HG02623 (cell line): ENCODE results near the gene RAB27B.
"Not testable (repeated sequence)": the region's sequence is repeated elsewhere in the genome, so short reads cannot be mapped to it uniquely, and the experiment has no call there.

Experiments
- ATAC-seq: cut with Tn5 transposase; IDR thresholded peaks from one replicate; pipeline ENCODE4 v1.9.1; 2021; ENCODE audit warnings: moderate library complexity; ENCODE audit not compliant: unreplicated experiment

Gene RAB27B

DNA sequence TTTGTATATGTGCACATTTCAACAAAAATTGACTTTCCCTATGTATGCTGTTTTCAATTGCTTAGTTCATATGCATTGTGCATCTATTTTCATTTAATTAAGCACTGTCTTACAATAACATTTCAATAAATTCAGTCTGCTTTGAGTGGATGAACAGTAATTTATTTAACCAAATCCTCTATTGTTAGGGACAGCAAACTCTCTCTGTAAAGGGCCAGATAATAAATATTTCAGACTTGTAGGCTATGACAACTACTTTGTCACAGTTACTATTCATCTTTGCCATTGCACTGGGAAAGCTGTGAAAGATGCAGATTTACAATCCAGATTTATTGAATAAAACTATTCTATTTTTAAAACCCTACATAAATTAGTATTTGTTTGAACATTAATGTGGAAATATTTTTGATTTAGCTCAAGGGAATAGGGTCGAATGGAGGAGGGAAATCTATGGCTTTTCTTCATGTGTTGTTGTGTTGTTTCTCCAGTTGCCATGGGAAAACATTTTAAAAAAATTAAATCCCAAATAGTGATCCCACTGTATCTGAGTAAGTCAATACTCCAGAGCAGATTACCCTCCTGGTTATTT lies 14.2 kb upstream of the RAB27B start:
- no peak for ATAC-seq

DNA sequence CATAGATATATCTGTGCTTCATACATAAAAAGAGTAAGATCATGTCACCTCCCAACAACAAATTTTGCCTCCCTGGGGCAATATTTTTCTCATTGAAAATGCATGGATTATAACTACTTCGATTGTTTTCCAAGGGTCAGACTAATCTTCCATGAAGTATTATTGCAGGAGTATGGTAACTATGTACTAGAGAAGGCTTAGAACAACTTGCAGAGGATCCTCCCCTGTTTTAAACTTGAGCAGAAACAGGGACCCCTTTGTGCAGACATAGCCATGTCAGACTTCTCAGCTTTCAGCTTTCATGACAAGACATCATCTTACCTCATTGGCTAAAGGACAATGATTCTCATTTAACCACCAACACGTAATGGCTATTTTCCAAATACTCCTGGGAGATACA lies 13.2 kb upstream of the RAB27B start:
- no peak for ATAC-seq

DNA sequence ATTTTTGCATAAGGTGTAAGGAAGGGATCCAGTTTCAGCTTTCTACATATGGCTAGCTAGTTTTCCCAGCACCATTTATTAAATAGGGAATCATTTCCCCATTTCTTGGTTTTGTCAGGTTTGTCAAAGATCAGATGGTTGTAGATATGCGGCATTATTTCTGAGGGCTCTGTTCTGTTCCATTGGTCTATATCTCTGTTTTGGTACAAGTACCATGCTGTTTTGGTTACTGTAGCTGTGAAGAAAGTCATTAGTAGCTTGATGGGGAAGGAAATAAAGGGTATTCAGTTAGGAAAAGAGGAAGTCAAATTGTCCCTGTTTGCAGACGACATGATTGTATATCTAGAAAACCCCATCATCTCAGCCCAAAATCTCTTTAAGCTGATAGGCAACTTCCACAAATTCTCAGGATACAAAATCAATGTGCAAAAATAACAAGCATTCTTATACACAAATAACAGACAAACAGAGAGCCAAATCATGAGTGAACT lies 7.4 kb upstream of the RAB27B start:
- not testable (repeated sequence) for ATAC-seq

DNA sequence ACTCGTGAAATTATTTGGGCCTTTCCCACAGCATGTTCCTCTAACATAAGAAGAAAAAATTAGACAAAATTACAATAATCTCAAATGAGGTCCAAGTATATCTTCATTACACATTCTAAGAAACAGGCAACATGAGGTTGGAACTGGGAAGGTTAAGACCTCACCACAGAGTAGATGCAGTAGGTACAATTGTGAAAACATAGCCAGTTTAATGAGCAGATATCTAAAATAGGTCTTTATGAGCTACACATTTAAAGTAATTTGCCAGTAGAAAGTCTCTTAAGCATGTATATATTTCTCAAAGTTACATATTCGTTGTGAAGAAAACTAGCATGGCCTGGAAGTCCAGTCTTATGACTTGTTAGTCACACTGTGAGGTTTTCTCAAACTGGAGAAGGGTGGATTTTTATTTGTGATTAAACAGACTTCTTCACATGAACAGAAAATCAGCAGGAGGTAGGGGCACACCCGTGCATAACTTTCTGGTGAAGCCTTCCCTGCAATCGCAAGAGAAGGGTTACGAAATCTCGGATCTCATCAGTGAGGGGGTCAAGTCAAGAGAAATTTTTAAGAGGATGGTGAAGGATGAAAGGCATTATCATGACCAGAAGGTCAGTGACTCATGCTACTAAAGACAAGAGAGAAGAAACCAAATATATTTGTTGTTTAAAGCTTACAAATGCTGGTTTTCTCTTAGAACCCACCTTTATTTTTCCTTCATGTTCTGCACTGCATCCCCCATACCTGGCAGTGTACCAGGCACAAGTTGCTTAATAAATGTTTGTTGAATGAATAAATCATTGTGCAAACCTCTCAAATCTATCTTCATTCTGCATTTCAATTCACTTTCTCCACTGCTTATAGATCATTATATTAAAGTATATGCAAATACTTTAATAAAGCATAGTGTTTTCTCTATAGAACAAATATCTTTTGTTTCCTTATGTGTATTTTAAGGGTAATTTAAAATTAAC lies 5.1 kb upstream of the RAB27B start:
- no peak for ATAC-seq

DNA sequence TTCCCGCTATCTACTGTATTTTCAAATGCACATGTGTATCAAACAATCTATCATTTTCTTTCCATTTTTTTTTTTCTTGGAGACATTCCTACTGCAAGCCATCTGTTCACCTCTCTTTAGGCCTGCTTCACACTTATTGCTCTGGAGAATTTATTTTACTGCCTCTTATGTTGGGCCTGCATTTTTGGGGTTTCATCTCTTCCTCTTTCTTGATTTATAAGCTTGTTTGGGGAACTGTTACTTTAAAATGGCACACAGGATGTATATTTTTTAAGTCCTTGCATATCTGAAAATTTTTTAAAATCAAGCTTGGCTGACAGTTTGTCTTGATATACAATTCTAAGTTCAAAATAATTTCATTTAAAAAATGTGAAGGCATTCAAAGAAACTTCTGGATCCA lies 3.5 kb upstream of the RAB27B start:
- no peak for ATAC-seq

DNA sequence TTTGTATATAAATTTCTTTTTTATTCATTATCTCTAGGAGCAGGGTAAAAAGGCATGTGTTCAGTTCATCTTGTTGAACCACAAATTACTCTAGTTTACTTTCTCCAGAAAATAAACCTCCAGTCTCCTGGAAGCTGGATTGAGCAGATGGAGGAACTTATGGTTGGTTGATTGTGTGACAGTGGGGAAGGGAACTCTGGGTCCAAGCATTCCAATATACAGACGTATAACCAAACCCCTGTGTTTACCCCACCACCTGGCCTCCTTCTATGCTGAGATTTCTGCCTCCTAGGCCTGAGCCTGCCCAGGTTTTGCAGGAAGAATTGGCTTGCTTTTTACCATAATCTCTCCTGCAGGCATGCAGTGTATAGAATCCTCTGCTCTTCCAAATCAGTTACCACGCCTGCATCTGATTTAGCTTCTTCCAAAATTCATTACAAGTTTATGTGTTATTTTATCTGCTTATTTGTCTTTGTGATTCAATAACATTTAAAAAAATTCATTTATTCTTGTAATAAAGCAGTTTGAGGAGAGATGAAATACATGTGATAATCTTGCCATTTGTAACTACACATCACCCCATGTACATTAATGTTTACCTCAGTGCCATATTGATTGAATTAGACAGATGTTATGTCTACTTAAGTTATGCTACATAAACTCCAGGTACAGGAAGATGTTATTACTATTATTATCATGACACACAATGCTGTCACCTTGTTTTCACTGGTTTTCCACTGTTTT lies 2.5 kb upstream of the RAB27B start:
- ATAC-seq = no peak

DNA sequence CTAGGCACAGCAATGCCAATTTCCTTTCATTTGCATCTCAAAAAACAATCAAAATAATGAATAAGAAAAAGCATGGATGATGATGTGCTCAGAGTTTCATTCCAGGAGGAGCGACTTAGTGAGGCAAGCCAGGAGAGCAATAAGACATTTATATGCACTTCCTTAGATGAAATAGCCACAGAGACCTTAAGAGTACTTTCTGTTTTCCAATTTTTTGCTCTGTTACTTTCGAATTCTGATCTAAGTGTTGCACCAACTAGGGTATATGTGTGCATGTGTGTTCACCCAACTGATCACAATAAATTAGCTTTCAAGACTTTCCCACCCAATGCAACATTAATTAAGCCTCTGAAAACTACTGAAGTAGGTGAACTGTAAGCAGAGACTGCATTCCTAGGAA lies 709 bp downstream of the RAB27B start:
- no peak for ATAC-seq

DNA sequence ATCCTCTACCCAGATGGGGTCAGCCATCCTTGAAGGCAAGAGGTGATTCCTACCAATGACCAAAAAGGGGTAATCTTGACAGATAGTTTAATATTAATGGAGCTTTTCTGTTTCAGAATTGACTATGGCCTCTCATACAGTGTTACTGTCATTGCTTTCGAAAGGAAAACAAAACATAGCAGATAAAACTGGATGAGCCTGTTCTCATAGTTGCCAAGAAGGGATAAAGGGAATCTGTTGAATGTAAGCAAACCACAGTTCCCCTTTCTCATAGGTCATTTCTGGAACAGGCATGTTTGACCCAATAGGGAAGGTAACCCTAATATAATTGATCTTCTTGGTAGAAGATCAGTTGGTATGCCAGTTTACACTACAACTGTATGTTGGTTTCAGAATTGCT lies 1.6 kb downstream of the RAB27B start:
- no peak for ATAC-seq

DNA sequence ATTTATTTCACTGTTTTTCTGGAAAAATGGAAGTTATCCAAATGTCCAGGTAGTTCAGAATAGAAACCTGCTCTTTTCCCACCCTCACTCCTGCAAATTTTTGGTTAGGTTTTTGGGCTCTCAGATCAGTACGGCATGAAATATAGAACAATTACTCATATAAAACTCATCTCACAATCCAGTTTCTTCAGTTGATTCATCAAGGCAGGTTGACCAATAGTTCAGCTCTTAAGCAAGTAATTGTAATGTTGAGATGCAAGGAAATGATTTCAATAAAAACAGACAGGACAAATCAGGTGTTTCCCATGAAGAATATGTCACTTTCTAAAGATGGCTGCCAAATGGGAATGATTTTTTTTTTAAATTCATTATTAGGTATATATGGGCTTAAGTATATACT lies 2.0 kb downstream of the RAB27B start:
- no peak for ATAC-seq

DNA sequence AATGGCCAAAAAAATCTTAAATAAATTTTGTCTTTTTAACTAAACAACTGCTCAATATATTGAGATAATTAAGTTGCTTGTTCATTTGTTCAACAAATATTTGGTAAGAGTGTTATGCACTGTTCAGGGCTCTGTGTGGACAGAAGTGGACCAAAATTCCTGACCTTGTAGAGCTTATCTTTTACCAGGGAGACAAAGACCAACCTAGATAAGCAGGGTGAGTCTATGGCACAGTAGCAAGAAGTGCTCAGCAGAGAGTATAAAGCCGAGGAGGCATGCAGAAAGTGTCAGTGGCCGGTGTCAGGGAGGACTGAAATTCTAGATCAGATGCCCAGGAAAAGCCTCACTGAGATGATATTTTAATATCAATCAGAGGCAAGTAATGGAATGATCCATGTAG lies 2.6 kb downstream of the RAB27B start:
- ATAC-seq = no peak

DNA sequence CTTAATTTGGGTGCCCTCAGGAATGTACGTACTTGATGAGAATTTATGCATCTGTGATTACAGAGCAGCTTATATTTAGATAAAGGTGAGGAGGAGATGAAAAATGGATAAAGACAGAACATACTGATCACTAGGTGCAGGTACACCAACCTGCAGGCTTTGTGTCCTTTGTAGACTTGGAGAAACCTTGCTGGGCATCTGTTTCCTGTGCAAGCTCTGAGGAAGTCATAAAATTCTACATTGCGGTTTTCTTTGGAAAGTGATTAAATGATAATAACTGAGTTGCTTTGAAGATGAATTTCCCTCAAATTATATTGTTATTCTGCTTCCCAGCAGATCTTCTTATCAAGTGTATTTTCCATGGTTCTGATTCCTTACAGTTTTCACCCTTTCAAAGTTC lies 7.7 kb downstream of the RAB27B start:
- no peak for ATAC-seq

DNA sequence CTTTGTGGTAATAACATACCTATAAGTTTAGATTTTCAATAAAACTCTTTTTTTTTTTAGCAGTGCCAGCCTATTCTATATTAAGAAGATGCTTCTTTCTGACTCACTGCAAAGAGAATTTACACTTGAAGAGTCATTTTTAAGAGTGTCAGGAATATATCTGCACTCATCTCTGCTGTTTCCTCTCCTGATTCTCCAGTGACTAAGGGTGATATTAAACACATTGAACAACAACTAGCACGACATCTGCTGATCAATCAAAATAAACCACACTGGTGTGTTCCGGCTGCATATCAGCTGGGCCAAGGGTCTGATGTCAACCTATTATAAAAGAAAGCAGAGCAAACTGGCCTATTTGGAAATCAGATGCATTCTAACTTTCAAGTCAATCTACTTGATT lies 15.0 kb downstream of the RAB27B start:
- ATAC-seq = no peak

DNA sequence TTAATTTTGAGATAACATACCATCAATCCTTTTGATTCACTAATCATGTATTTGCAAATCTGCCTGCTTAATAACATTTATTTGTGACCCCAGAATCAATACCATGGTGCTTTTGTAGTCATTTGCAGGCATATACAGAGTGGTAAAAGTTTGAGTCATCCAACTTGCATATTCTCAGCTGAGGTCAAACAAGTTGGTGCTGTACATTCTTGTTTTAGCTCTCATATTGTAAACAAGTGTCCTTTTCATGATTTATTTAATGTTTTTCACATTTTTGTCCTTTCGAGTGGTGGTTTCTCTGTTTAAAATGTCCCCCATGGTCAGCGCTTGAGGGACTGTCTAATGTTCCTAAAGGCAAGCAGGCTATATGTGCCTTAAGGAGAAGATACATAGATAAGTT lies 17.5 kb downstream of the RAB27B start:
- ATAC-seq = no peak

DNA sequence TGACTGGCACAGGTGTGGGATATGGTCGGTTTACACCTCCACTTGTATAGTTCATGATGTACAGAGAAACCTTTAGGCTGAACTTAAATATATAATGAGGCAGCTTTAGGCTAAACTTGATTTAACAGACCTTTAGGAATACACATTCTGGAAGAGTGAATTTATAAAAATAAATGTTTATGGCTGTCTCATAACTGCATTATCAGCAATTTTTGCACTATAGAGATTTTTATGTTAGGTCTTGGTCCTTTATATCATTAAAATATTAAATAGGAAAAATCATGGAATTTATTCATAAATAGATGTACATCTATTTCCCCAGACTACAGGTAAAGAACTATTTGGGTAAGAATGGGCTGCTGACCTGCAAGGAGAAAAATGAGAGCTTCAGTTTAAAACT lies 19.8 kb downstream of the RAB27B start:
- ATAC-seq = no peak

DNA sequence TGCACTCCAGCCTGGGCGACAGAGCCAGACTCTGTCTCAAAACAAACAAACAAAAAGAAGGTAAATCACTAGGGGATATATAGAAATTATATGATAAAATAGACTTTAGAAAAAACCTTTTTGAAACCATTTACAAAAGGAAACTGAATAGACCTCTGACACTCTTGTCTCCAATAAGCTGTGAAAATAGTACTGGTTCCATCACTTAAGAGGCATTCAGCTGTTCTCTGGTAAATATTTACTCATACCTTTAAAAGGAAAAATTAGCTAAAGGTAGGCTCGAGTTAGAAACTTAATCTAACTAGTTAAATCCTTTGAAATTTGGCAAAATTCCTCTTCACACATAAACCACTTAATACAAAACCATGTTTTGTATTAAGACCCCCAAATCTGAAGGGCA lies 21.4 kb downstream of the RAB27B start:
- ATAC-seq = no peak

DNA sequence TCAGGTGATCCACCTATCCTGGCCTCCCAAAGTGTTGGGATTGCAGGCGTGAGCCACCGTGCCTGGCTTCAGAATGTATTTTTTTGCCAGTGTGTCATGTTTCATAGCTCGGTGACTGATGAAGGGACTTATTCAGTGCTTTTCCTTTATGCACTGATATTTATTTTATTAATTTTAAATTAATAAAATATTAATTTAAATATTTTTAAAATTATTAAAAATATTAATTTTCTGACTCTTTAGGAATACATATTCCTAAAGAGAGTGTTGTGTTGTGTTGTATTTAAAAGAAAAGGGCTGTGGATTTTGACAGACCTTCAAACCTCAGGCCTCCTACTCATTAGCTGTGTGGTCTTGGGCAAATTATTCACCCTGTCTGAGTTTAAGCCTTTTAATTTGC lies 22.3 kb downstream of the RAB27B start:
- ATAC-seq = no peak

DNA sequence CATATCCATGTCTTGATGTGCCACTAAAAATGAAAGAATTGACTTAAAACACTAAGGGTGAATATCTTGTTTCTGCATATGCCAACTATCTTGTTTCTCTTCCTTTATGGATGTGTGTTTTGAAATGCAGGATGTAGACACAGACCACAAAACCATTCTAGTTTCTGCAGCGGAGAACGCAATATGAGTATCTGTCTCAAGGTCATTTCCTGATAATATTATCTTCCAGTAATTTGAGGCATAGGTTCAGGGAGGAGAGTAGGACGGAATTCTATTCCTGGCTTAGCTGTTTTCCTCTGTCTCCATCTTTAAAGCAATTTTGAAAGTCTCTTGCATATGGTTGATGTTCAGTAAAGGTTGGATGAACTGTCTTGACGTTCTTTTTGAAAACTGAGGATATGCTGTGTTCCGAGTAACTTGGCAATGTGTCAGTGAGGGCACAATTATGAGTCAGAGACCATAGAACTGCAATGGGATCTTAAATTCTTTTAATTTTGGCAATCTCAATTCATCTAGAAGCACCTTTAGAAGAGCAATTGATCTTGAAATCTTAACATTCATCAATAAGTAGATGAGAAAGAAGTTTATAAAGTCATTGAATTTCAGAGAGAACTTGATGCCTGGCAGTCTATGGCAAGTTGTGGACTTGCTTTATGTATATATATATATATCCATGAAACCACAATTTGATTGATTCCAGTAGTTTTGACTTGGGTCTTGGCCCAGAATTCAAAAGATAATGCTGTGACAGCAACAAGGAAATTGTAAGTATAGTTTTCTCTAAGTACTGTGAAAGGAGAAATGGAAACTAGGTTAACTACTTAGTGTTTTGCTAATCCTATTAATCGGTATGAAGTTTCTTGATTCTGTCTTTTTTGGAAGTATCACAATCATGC lies 24.8 kb downstream of the RAB27B start:
- ATAC-seq = no peak

DNA sequence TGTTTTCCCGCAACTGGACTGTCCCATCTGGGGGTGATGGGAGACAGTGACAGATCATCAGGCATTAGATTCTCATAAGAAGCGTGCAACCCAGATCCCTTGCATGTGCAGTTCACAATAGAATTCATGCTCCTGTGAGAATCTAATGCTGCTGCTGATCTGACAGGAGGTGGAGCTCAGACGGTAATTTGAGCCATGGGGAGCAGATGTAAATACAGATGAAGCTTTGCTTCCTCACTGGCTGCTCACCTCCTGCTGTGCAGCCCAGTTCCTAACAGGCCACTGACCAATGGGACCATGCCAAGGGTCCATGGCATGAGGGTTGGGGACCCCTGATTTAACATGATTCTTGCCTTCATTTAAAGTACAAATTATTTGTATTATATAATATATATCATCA lies 26.8 kb downstream of the RAB27B start:
- ATAC-seq = not testable (repeated sequence)

DNA sequence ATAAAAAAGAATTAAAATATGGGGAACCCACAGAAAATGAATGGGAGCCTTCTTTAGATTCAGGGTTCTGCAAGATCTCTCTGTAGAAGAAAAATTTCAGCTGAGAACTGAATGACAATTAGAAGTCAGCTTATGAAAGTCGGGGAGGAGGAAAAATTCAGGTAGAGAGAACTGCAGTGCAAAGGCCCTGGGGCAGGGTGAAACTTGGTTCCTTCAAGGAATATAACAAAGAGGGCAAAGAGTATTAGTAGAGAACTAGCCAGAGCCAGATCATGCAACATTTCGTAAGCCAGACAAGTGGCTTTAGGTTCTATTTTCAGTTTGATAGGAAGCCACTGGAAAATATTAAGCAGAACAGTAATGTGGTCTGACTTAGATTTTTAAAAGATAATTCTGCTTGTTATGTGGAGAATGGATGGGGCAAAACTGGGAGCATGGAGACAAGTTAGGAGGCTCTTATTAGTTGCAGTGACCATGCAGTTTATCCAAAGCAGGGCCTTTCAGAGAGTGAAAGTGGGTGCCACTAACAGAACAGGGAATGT lies 27.9 kb downstream of the RAB27B start:
- no peak for ATAC-seq

DNA sequence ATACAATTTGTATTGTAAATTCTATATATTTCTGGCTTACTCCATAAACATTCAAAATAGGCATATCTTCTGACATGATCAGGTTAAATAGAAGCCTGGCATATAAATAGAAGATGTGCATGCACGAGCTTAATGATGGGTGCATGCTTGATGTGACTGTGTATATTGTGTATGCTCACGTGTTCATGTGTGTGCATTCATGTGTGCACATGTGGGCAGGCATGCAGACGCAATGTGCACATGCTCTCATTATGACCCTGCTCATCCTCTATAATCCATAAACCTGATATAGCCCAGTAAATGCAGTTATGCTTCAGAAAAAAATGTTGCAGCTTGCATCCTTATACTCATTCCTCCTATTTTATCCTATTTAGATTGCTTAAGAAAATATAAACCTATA lies 29.2 kb downstream of the RAB27B start:
- ATAC-seq = no peak
